ENCODE data around the gene POLD3.

DNA sequence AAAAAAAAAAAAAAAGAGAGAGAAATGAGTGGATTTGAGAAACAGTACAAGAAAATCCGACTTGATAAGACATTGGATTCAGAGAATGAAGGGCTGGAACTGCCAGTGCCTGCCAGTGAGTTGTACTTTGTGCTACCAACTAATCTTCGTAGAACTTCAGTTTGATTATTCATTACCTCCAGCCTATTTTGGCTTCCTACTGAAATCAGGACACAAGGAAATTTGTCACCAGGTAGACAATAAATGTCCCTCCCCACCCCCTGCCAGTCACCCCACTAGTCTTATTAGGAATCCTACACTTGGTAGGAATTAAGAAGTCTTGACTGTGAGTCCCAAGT, 21.4 kb upstream of the POLD3 start:
- TF ChIP-seq, protein P1, sequence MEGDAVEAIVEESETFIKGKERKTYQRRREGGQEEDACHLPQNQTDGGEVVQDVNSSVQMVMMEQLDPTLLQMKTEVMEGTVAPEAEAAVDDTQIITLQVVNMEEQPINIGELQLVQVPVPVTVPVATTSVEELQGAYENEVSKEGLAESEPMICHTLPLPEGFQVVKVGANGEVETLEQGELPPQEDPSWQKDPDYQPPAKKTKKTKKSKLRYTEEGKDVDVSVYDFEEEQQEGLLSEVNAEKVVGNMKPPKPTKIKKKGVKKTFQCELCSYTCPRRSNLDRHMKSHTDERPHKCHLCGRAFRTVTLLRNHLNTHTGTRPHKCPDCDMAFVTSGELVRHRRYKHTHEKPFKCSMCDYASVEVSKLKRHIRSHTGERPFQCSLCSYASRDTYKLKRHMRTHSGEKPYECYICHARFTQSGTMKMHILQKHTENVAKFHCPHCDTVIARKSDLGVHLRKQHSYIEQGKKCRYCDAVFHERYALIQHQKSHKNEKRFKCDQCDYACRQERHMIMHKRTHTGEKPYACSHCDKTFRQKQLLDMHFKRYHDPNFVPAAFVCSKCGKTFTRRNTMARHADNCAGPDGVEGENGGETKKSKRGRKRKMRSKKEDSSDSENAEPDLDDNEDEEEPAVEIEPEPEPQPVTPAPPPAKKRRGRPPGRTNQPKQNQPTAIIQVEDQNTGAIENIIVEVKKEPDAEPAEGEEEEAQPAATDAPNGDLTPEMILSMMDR (conservative IDR thresholded peaks at IDR 0.05; ENCODE audit: low read depth, low read length) = no peak
- no peak for TF ChIP-seq EZH2 (IDR thresholded peaks at IDR 0.05; ENCODE audit: borderline replicate concordance, low read depth, low read length, poor library complexity, severe bottlenecking)
